T-helper 9 cell (primary cell): ENCODE data around the gene RANBP3.

Source experiments
- DNase-seq: peaks from one replicate; pipeline ENCODE4 v3.0.0-alpha.2; 2020

Gene RANBP3

DNA sequence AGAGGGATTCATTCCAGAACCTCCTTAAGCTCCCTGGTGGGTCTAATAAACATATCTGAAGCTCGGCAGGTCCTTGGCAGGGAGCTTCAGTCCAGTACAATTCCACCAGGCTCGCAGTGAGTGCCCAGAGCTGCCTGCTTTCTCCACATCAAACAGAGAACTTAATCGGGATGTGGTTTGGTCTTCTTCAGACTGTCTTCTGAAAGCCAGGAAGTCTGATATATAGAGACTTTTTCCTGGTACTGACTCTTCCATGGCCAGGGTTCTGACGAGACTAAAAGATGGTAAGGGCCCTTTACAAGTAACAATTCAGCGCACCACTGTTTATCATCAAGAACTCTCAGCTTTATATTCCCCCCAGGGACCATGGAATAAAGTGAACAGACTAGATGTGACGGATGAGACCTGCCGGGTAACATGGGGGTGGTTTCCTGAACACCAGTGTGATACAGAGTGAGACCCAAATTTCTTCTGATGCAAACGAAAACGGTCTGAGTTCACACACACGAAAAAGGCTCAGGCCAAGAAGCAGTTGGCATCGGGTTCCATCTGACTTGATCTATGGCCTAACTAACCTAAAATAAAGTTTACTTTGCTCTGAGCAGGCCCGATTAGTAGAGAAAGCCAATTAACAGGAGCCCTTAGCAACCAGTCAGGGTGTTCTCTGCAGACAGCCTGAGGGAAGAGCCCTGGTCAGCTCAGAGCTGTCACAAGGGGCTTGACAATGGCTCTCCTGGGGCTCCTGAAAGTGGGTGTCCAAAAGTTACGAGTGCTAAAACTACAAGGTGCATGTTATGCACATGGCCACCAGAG, 29.0 kb downstream of the RANBP3 start:
- DNase-seq, result no peak

DNA sequence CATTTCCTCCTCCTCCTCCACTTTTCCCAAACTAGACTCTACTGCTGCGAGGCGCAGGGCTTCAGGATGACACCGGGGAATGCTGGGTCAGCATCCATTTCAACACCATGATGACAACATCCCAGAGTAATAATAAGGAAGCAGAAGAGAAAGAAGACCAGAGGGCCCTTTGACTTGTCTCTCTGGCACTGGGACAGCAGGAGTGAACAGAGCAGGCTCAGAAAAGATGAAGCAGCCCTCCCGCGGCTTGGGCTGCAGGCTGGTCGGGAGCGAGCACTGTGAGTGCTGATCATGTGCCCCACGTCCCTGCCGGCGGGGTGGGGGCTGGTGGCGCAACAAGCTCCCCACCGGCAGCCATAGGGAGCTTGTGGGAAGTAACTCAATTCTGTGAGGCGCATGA, 30.5 kb downstream of the RANBP3 start:
- DNase-seq, result no peak

GRCh38 chr19:5943623-5944022, 34.3 kb downstream of the RANBP3 start:
- no peak for DNase-seq

GRCh38 chr19:5943045-5943444, 34.9 kb downstream of the RANBP3 start:
- DNase-seq, result no peak

DNA sequence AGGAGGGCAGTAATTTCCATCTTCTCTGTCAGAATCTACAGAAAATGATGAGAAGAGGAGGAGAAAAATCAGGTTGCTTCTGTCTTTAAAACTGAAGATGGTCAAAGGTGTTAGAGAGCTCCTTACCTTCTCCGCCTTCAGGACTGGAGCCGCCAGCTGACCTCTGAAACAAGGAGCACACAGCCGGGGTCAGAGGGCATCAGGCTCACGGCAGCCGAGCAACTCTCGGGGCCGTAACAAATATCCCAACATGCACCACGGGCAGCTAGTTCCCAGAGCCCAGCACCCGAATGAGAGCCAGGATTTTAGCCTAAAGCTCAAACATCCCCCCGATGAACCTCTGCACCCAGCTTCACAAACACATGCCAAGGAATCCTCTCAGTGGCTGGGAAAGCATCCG, 36.3 kb downstream of the RANBP3 start:
- DNase-seq, result no peak

DNA sequence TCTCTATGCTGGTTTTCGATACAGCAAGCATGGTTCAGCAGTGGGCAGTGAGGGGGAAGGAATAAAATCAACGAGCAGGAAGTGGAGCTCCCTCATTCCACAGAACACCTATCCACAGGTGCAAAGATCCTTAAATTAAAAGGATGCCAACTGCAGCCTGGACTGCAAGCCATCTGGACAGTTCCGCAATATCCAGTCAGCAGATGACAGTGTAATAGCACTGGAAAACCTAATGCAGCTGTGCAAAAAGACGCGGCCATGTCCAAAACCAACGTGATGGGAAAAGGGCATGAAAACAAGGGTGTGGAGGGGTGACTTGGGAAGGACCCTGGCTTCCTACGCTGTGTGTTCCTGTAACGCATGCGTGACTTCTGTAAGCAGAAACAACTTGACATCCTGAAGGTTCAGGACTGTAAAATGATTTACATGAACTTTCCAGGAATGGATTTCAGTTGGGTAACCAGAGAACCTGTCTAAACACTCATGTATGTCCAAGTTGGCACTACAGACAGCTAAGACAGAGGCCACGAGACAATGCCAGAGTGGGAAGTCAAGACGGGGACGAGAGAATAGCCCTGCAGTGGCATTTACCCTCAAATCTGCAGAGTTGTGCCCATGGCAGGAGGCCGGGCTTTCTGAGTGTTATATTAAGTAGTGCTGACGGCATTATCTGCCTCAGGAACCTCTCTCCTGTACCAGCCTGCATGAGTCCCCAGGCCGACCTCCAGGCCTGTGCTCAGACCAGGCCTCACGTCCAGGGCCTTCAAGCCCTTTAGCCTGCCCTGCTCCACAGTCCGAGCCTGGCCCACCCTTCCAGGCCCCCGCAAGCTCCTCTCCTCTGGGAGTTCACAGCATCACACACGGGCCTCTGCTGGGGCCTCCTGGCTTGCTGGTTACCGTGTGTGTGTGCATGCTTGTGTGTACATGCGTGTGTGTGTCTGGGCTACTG, 37.4 kb downstream of the RANBP3 start:
- DNase-seq, result no peak

DNA sequence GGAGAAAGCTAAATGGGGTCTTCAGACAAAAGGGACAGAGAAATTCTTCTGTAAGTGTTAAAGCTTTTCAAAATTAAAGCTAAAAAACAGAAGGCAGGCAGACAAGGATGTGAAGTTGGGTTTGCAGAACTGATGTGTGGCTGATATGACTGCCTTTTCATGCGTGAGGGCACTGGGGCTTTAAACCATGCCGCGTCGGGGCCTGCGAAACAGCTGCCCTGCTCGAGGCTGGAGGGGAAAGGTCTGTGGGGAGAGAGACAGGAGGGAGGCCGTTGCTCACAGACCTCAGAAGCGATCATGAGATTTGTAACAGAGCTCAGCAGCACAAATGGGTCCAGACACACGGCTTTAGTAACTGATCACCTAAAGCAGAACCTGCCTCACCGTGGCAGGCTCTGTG, 40.4 kb downstream of the RANBP3 start:
- DNase-seq, result no peak

DNA sequence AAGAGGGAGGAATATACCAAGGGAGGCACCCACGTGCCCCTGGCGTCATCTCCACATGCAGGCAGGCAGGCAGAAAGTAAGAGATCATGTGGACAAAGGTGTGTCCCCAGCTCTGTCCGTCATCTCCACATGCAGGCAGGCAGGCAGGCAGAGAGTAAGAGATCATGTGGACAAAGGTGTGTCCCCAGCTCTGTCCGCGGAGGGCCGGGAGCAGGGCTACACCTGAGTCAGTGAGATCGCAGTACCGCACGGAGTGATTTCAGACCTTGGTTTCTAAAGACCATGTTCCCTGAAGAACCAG, 41.7 kb downstream of the RANBP3 start:
- no peak for DNase-seq

DNA sequence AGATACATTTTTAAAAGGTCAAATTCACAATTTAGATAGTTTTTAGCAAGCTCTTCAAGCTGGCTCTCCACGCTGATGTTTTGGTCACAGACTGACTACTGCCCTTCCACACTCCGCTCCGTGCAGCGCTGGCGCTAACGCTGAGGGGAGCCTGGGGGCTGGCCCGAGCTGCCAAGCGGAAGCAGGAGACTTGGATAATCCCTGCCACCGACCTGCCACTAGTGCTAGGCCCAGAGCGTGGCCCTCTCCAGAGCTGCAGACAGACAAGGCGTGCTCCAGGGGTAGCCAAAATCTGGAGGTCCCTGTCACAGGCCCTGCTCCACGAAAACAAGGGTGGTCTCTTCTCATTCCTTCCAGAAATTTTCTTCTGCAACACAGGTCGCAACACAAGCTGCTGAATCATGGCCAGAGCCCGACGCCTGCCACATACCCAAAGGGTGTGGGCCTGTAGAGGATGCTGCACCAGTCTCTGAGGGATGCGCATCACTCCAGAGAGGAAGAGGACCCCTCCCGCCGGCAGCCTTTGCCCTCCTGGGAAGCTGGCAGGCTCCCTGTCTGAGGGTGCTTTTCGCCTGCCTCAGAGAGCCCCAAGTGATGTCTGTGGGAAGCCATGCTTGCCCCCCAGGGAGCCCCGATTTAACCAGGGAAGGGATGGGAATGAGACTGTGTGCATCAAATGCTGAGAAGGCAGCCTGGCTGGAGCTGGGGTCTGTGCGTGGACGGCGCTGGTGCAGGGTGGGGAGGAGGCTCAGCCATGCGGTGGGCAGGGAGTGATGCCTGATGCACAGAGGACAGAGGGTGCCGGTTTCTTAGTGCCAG, 42.3 kb downstream of the RANBP3 start:
- DNase-seq, result no peak

DNA sequence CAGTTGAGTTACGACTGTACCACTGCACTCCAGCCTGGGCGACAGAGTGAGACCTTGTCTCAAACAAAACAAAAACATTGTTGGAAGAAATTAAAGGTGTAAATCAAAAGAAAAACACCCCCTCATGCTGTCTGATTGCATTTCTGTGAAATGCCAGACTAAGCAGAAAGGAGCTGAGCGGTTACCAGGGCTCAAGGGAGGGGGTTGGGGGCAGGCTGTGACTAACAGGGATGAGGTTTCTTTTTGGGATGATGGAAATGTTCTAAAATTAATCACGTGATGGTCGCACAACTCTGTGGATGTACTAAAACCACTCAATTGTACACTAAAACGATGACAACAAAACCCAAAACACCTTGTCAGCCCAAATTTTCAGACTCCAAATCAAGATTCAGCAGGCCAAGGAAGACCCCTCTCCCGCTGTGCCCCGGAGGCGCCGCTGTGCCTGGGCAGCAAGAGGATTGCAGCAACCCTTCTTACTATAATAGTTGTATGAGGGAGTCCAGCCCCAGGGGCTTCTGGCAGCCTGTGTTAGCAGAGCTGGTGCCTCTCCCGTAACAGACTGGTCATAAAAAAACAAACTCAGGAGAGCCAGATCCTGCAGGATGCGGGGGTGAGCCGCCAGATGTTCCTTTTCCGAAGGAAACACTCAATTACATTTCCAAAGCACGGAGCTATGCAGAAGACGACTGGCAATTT, 43.0 kb downstream of the RANBP3 start:
- DNase-seq, result no peak

DNA sequence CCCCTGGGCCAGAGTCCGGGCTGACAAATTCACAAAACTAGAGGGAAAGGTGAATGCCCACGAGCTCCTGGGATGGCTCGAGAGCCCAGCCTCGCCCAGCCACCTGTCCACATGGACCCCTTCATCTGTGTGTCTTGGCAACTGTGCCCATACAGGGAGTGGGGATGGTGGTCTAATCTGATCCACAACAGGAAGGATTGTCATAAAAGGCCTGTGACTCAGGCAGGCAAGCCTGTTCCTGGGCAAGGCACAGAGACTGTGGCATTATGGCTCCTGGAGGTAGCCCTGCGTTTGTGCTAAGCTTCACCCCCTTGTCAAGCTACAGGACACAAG, 43.9 kb downstream of the RANBP3 start:
- no peak for DNase-seq

GRCh38 chr19:5933391-5934068, 44.4 kb downstream of the RANBP3 start:
- DNase-seq, result no peak

DNA sequence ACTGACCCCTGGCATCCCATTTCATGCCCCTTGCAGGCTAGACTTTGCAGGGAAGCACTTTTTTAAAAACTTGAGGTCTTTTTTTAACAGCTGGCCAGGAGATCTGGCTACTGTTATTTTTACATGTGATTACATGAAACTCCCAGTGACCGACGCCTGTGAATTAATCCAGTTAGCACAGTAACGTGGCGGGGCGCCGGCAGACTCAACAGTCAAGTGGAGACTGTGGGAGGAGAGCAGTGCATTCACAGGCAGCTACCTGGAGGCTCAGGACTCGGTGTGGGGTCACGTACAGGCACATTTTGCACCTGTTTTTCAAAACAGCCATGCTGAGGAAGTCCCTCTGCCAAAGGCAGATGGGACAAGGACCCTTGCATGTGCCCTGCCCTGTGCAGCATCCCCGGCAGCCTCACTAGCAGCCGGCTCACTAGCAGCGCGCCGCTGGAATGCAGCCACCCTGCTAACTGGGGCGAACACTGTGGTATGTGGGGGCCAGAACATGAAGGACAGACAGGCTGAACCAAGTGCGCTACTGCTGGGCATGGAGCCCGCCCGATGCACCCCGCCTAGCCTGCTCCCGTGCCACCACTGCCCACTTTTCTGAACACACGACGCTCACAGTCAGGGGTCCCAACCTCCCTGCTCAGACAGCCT, 45.2 kb downstream of the RANBP3 start:
- DNase-seq, result no peak

DNA sequence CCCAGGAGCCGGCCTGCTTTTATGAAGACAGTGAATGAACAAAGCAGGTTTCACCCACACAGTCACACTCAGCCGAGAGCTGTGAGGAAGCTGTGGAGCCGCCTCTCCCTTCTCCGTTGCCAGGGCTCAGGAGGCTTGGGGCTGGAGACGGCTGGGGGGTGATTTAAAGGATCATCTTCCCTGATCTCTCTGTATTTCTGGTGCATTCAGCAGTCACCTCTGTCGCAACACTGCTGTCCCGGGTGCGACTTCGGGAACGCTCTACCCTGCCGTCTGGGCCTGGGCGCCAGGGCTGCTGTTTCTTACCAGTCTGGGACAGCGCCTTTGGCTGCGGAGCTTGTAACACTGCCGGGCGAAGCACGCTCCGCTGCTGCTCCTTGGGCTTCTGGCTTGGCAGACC, 45.8 kb downstream of the RANBP3 start:
- no peak for DNase-seq

DNA sequence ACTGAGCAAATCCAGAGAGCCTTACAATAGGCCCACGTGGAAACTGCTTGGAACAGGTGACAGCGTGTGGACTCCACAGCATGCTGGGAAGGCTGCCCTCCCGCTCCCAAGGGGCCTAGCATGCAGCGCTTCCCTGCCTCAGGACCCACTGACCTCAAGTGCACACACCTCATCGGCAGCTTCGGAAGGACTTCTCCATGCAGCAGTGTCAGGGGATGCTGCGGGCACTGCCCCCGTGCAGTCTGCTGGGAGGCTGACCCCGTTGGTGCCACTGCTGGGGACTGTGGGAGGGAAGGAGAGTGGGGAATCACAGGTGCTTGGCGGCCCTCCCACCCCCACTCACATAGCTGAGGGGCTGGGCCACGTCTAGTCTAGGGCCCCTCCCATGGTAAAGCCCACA, 46.7 kb downstream of the RANBP3 start:
- DNase-seq, result no peak

GRCh38 chr19:5929625-5930024, 48.3 kb downstream of the RANBP3 start:
- no peak for DNase-seq

DNA sequence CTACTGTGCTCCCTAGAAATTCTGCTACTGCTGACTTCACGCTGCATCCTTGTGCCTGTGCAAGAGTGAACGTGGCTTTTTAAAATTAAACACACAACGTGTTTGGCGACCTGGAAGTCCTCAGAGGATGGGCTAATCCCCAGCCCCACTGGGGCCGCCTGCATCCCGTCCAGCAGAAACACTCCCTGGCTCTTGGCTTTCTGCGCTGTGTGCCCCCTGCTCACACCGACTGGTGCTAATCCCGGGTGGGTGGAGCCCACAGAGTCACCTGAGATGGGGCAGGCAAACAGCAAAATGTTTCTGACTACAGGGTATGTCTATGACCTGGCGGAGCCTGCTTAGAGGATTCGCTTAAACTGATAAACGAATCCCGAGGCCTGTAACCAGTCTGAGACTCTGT, 48.8 kb downstream of the RANBP3 start:
- no peak for DNase-seq

- no peak for DNase-seq
Measured at GRCh38 chr19:5927441-5927821, 50.5 kb downstream of the RANBP3 start.

DNA sequence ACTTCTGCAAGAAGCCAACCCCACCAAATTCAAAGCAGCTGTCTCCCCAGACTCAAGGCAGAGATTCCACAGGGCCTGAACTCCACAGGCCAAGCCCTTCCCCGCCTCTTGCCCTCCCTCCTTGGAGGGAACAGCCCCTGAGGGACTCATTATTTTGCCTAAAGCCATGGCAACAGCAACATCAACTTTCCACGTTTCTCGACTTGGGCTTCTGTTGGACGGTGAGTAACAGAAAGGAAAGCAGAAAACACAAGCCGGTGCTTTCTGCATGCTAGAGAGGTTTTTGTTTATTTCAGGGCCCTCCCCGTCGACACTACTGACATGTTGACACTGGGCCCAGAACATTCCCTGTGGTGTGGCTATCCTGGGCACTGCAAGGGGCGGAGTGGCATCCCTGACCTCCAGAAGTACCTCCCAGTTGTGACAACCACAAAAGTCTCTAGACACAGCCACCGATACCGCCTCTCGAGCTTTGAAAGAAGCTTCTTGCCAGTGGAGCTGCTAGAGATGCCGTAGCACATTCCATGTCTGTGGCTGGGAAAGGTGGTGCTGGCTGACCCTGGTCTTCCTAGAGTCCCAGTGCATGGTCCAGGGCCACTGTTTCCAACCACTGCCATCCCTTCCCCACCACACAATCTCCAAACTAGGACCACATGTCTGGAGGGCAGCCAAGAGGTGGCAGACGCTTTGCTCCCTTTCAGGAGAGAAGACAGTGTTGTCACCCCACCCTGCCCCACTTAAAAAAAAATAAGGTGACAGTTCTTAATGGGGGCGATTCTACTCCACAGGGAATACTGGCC, 51.1 kb downstream of the RANBP3 start:
- DNase-seq, result no peak

GRCh38 chr19:5925830-5926427, 52.0 kb downstream of the RANBP3 start:
- DNase-seq, result no peak
